ENCODE results near the gene NUDT21.
"Not testable (repeated sequence)": the region's sequence is repeated elsewhere in the genome, so short reads cannot be mapped to it uniquely, and the experiment has no call there.

The NUDT21 gene

DNA sequence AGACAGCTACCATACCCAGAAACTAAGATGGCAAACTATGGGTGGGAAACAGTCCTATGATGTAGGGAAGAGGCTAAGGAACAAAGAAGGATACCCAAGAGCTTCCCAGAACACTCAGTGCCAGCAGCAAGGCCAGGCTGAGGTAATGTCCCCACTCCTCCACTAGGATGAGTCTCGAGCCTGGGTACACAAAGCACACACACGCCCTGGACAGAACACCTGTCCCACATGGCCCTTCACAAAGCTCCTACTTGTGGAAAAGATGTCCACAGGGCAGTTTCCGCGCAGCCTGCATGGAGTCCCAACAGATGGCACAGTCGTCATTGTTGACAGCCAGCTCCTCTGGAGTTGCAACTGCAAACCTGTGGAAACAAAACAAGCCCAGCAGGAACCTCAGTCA is 49.6 kb downstream of the NUDT21 start:
- Histone ChIP-seq H3K27me3 (ENCODE audit: control insufficient read depth, insufficient read depth, low read length) (no peaks in the 10 kb centered on the region), H3K4me1 (ENCODE audit: control insufficient read depth, insufficient read depth, low read length) (no peaks in the 10 kb centered on the region), H3K27ac (ENCODE audit: low read length) (no peak overlapping the region), H3K4me3 (ENCODE audit: low read length) (no peak overlapping the region), H3K9me3 (ENCODE audit: control insufficient read depth, insufficient read depth, low read length) (no peaks in the 10 kb centered on the region), H3K36me3 (ENCODE audit: control insufficient read depth, insufficient read depth, low read length) (peaks cover 2% of the 10 kb centered on the region; the same call in 1 of the 2 replicates)
- WGBS (ENCODE audit: insufficient coverage, insufficient read length) = no CpG with 5 or more reads among the region's 5 CpGs
- DNase-seq (ENCODE audit: low read depth, low spot score) = peak; percentile 16

DNA sequence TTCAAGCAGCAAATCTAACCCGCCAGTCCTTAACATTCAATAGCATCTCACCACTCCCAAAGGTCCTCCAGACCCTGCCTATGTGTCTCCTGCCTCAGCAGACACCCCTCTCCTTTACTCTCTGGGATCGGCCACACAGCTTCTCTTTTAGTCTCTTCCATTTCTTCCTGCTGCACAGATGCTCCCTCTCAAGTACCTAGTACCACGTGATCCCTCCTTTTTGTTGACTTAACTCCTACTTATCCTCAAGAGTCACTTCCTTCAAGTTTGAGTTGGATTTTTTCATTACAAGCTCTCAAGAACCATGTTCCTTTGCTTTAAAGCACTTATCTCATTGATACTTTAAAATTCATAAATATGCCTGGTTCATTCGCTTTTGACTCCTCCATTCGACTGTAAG is 50.7 kb downstream of the NUDT21 start:
- Histone ChIP-seq H3K4me3 (ENCODE audit: low read length) (no peak overlapping the region), H3K4me1 (ENCODE audit: control insufficient read depth, insufficient read depth, low read length) (no peaks in the 10 kb centered on the region), H3K27me3 (ENCODE audit: control insufficient read depth, insufficient read depth, low read length) (no peaks in the 10 kb centered on the region), H3K36me3 (ENCODE audit: control insufficient read depth, insufficient read depth, low read length) (peaks cover 2% of the 10 kb centered on the region; the same call in 1 of the 2 replicates), H3K9me3 (ENCODE audit: control insufficient read depth, insufficient read depth, low read length) (no peaks in the 10 kb centered on the region), H3K27ac (ENCODE audit: low read length) (no peak overlapping the region)
- no peak for DNase-seq (ENCODE audit: low read depth, low spot score)
- WGBS (ENCODE audit: insufficient coverage, insufficient read length) = no CpG with 5 or more reads among the region's 5 CpGs

DNA sequence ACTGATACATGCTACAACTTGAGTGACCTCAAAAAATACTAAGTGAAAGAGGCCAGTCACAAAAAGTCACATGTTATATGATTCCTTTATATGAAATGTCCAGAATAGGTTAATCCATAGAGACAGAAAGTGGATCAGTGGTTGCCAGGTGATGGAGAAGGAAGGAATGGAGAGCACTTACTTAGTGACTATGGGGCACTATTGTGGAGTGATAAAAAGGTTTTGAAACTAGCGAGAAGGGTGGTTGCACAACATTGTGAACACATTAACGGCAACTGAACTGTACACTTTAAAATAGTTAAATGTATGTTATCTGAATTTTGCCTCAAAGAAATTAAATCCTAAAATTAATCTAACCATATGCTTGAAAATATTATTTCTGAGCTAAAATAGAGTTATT is 51.6 kb downstream of the NUDT21 start:
- Histone ChIP-seq H3K27ac (ENCODE audit: low read length) (no peak overlapping the region), H3K9me3 (ENCODE audit: control insufficient read depth, insufficient read depth, low read length) (no peaks in the 10 kb centered on the region), H3K4me1 (ENCODE audit: control insufficient read depth, insufficient read depth, low read length) (no peaks in the 10 kb centered on the region), H3K36me3 (ENCODE audit: control insufficient read depth, insufficient read depth, low read length) (peaks cover 2% of the 10 kb centered on the region; the same call in 1 of the 2 replicates), H3K4me3 (ENCODE audit: low read length) (no peak overlapping the region), H3K27me3 (ENCODE audit: control insufficient read depth, insufficient read depth, low read length) (no peaks in the 10 kb centered on the region)
- no CpG with 5 or more reads among the region's 2 CpGs for WGBS (ENCODE audit: insufficient coverage, insufficient read length)
- DNase-seq (ENCODE audit: low read depth, low spot score) = no peak

DNA sequence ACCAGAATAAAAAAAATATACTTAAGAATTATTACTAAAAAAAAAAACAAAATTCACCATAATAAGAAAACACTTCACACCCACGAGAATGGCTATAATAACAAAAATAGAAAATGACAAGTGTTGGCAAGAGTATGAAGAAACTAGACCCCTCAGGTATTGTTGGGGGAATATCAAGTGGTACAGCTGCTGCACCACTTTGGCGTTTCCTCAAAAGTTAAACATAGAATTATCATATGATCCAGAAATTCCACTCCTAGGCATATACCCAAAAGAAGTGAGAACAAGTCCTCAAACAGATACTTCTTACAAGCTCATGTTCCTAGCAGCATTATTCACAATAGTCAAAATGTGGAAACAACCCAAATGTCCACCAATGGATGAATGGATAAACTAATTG is 52.1 kb downstream of the NUDT21 start:
- H3K36me3 ChIP-seq (ENCODE audit: control insufficient read depth, insufficient read depth, low read length) = peaks cover 2% of the 10 kb centered on the region; the same call in 1 of the 2 replicates
- no peaks in the 10 kb centered on the region for H3K9me3 ChIP-seq (ENCODE audit: control insufficient read depth, insufficient read depth, low read length)
- no CpG with 5 or more reads among the region's 2 CpGs for WGBS (ENCODE audit: insufficient coverage, insufficient read length)
- no peaks in the 10 kb centered on the region for H3K4me1 ChIP-seq (ENCODE audit: control insufficient read depth, insufficient read depth, low read length)
- no peaks in the 10 kb centered on the region for H3K27me3 ChIP-seq (ENCODE audit: control insufficient read depth, insufficient read depth, low read length)
- no peak overlapping the region for H3K27ac ChIP-seq (ENCODE audit: low read length)
- H3K4me3 ChIP-seq (ENCODE audit: low read length) = no peak overlapping the region
- no peak for DNase-seq (ENCODE audit: low read depth, low spot score)

DNA sequence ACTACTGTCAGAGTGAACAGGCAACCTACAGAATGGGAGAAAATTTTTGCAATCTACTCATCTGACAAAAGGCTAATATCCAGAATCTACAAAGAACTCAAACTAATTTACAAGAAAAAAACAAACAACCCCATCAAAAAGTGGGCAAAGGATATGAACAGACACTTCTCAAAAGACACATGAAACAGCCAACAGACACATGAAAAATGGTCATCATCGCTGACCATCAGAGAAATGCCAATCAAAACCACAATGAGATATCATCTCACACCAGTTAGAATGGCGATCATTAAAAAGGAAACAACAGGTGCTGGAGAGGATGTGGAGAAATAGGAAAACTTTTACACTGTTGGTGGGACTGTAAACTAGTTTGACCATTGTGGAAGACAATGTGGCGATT is 54.4 kb downstream of the NUDT21 start:
- not testable (repeated sequence) for H3K4me1 ChIP-seq (ENCODE audit: control insufficient read depth, insufficient read depth, low read length); DNase-seq (ENCODE audit: low read depth, low spot score); H3K27ac ChIP-seq (ENCODE audit: low read length); H3K9me3 ChIP-seq (ENCODE audit: control insufficient read depth, insufficient read depth, low read length); H3K4me3 ChIP-seq (ENCODE audit: low read length); H3K27me3 ChIP-seq (ENCODE audit: control insufficient read depth, insufficient read depth, low read length); H3K36me3 ChIP-seq (ENCODE audit: control insufficient read depth, insufficient read depth, low read length)
- no CpG with 5 or more reads among the region's 3 CpGs for WGBS (ENCODE audit: insufficient coverage, insufficient read length)

DNA sequence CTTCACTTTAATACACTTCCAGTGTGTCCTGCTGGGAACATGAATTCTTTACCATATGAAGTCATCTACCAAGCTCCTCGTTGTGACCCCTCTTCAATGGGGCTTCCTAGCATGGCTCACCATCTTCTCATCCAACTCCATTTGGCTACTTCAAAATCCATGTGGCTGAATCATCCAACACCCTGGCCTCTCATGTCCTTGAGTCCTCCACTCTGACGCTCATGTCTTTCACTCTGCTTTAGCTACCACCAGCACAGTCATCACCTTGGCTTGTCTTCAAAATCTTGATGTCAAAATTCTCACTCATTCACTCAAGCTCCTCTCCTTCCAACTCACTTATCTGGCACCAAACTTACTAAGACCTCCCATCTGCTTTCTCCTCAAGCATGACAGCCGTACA is 61.6 kb downstream of the NUDT21 start:
- Histone ChIP-seq H3K4me1 (ENCODE audit: control insufficient read depth, insufficient read depth, low read length) (no peaks in the 10 kb centered on the region), H3K27ac (ENCODE audit: low read length) (no peak overlapping the region), H3K4me3 (ENCODE audit: low read length) (no peak overlapping the region), H3K27me3 (ENCODE audit: control insufficient read depth, insufficient read depth, low read length) (no peaks in the 10 kb centered on the region), H3K9me3 (ENCODE audit: control insufficient read depth, insufficient read depth, low read length) (no peaks in the 10 kb centered on the region), H3K36me3 (ENCODE audit: control insufficient read depth, insufficient read depth, low read length) (no peaks in the 10 kb centered on the region; the same call in 1 of the 2 replicates)
- no peak for DNase-seq (ENCODE audit: low read depth, low spot score)
- no CpG with 5 or more reads among the region's 3 CpGs for WGBS (ENCODE audit: insufficient coverage, insufficient read length)

DNA sequence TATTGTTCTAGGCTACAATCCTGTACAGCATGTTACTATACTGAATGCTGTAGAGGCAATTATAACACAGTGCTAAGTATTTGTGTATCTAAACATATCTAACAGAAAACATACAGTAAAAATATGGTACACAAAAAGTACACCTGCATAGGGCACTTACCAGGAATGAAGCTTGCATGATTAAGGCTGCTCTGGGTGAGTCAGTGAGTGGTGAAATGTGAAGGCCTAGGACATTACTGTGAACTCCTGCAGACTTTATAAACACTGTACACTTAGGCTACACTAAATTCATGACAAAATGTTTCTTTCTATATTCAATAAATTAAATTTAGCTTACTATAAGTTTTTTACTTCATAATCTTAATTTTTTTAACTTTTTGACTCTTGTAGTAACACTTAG is 62.9 kb downstream of the NUDT21 start:
- Histone ChIP-seq H3K4me3 (ENCODE audit: low read length) (no peak overlapping the region), H3K9me3 (ENCODE audit: control insufficient read depth, insufficient read depth, low read length) (no peaks in the 10 kb centered on the region), H3K36me3 (ENCODE audit: control insufficient read depth, insufficient read depth, low read length) (no peaks in the 10 kb centered on the region; the same call in 1 of the 2 replicates), H3K27me3 (ENCODE audit: control insufficient read depth, insufficient read depth, low read length) (no peaks in the 10 kb centered on the region), H3K4me1 (ENCODE audit: control insufficient read depth, insufficient read depth, low read length) (no peaks in the 10 kb centered on the region), H3K27ac (ENCODE audit: low read length) (no peak overlapping the region)
- no peak for DNase-seq (ENCODE audit: low read depth, low spot score)

DNA sequence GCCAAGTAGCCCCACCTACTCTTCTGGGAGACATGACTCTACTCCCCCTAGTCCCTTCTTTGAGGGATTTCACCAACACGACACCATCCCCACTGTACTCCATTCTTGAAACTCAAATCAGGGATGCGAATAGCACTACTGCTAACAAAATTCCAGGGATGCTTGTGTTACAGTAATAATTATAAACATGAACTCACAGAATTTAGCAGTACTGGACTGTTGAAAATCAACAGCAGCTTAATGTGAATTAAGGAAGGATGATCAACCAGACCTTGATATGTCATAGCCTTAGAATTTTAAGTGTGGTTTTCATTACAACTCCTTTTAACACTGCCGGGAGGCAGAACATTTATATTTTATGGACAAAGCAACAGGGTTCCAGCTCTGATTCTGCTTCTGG is 63.7 kb downstream of the NUDT21 start:
- no peak overlapping the region for H3K4me3 ChIP-seq (ENCODE audit: low read length)
- no peaks in the 10 kb centered on the region for H3K4me1 ChIP-seq (ENCODE audit: control insufficient read depth, insufficient read depth, low read length)
- H3K27me3 ChIP-seq (ENCODE audit: control insufficient read depth, insufficient read depth, low read length) = no peaks in the 10 kb centered on the region
- H3K9me3 ChIP-seq (ENCODE audit: control insufficient read depth, insufficient read depth, low read length) = no peaks in the 10 kb centered on the region
- H3K36me3 ChIP-seq (ENCODE audit: control insufficient read depth, insufficient read depth, low read length) = no peaks in the 10 kb centered on the region; the same call in 1 of the 2 replicates
- no CpG with 5 or more reads among the region's 3 CpGs for WGBS (ENCODE audit: insufficient coverage, insufficient read length)
- no peak overlapping the region for H3K27ac ChIP-seq (ENCODE audit: low read length)
- no peak for DNase-seq (ENCODE audit: low read depth, low spot score)

DNA sequence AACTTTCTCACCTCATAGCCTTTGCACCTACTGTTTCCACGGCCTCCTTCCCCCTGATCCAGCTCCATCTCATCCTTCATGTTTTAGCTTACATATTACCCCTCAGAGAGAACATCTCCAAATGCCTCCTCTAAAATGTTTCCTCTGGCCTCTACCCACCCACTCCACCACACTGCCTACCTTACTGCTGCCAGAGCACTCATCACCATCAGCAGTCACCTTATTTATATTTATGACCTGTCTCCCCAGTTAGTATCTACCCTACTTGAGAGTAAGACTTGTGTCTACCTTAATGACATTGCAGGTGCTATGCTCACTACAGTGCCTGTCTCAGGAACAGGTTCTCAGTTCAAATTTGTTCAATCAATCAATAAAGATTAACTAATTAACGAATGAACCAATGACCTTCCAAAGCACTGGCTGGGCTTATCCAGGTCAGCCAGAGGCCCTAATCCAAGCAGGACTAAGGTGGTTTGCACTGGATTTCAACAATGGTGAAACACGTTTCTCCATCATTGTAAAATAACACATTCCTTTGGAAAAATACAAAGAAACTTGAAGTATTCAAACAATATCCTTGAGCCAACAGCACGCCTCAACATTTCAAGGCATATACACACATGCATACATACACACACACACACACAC is 66.9 kb downstream of the NUDT21 start:
- H3K4me3 ChIP-seq (ENCODE audit: low read length) = no peak overlapping the region
- no peaks in the 10 kb centered on the region for H3K27me3 ChIP-seq (ENCODE audit: control insufficient read depth, insufficient read depth, low read length)
- H3K36me3 ChIP-seq (ENCODE audit: control insufficient read depth, insufficient read depth, low read length) = no peaks in the 10 kb centered on the region; the same call in 1 of the 2 replicates
- no peaks in the 10 kb centered on the region; the same call in 1 of the 2 replicates for H3K4me1 ChIP-seq (ENCODE audit: control insufficient read depth, insufficient read depth, low read length)
- no CpG with 5 or more reads among the region's 4 CpGs for WGBS (ENCODE audit: insufficient coverage, insufficient read length)
- no peaks in the 10 kb centered on the region; the same call in 1 of the 2 replicates for H3K9me3 ChIP-seq (ENCODE audit: control insufficient read depth, insufficient read depth, low read length)
- no peak overlapping the region for H3K27ac ChIP-seq (ENCODE audit: low read length)
- DNase-seq (ENCODE audit: low read depth, low spot score) = no peak

DNA sequence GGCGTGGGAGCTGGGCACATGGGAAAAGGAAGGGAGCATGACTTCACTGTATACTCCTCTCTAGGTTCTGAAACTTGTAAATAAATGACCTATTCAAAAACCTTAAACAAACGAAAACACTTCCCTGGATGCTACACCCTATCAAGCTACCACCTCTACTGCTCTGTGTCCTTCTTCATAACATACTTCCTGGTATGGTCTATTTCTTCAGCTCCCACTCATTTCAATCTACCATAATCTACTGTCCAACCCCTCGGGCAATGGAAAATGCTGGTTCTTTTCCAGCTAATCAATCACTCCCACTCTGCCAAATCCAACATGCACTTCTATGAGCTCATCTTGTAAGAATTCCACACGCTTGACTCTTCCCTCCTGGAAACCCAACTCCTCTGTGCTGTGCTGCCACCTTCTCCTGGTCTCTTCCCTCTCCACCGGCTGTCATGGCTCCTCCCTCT is 68.2 kb downstream of the NUDT21 start:
- Histone ChIP-seq H3K36me3 (ENCODE audit: control insufficient read depth, insufficient read depth, low read length) (no peaks in the 10 kb centered on the region), H3K27ac (ENCODE audit: low read length) (no peak overlapping the region)
- no peak for DNase-seq (ENCODE audit: low read depth, low spot score)

DNA sequence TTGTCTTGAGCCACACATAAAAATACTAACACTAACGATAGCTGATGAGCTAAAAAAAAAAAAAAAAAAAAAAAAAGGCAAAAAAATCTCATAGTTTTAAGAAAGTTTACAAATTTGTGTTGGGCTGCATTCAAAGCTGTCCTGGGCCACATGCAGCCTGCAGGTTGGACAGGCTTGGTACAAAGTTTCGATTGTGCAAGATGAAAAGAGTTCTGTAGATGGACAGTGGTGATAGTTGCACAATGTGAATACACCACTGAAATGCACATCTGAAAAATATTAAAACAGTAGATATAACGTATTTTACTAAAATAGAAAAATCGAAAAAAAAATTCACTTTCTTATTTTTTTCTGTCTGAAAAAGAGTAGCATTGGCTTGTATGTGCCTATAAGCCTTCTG is 68.7 kb downstream of the NUDT21 start:
- Histone ChIP-seq H3K27ac (ENCODE audit: low read length) (no peak overlapping the region), H3K4me3 (ENCODE audit: low read length) (no peak overlapping the region), H3K36me3 (ENCODE audit: control insufficient read depth, insufficient read depth, low read length) (no peaks in the 10 kb centered on the region), H3K4me1 (ENCODE audit: control insufficient read depth, insufficient read depth, low read length) (no peaks in the 10 kb centered on the region; the same call in 1 of the 2 replicates), H3K27me3 (ENCODE audit: control insufficient read depth, insufficient read depth, low read length) (no peaks in the 10 kb centered on the region), H3K9me3 (ENCODE audit: control insufficient read depth, insufficient read depth, low read length) (no peaks in the 10 kb centered on the region; the same call in 1 of the 2 replicates)
- WGBS (ENCODE audit: insufficient coverage, insufficient read length) = no CpG with 5 or more reads among the region's 4 CpGs
- DNase-seq (ENCODE audit: low read depth, low spot score) = no peak

More for the DNA sequence above, 68.2 kb downstream of the NUDT21 start:
- H3K9me3 ChIP-seq (ENCODE audit: control insufficient read depth, insufficient read depth, low read length) = no peaks in the 10 kb centered on the region; the same call in 1 of the 2 replicates
- H3K4me3 ChIP-seq (ENCODE audit: low read length) = no peak overlapping the region
- H3K4me1 ChIP-seq (ENCODE audit: control insufficient read depth, insufficient read depth, low read length) = no peaks in the 10 kb centered on the region; the same call in 1 of the 2 replicates
- H3K27me3 ChIP-seq (ENCODE audit: control insufficient read depth, insufficient read depth, low read length) = no peaks in the 10 kb centered on the region
- WGBS (ENCODE audit: insufficient coverage, insufficient read length) = no CpG with 5 or more reads among the region's 5 CpGs
